GM23248 (cell line): ENCODE data around the gene ATE1. TPM values are rescaled to one million over a fixed set of nuclear protein-coding genes. Genes with fewer than 3 reads are reported as not detected.

Experiments used
- DNase-seq: peaks from one replicate; pipeline ENCODE4 v3.0.0-alpha.2; 2015
- H2AFZ ChIP-seq: fragments of 200-600 bp; sonication (generic); 2 replicates; pipeline ENCODE4 v1.6.1; 2016; ENCODE audit warnings: antibody characterized with exemption
- H3F3A ChIP-seq: fragments of 200-600 bp; sonication (generic); 2 replicates; pipeline ENCODE4 v1.6.1; 2016; ENCODE audit warnings: mild to moderate bottlenecking, antibody characterized with exemption, mixed run types; ENCODE audit not compliant: insufficient read depth
- H3K27ac ChIP-seq: fragments of 200-600 bp; sonication (generic); 2 replicates; pipeline ENCODE4 v1.5.1; 2016; ENCODE audit warnings: mild to moderate bottlenecking
- H3K27me3 ChIP-seq: fragments of 200-600 bp; sonication (generic); replicated peaks from 2 replicates; pipeline ENCODE4 v1.6.1; 2016; ENCODE audit warnings: mild to moderate bottlenecking; ENCODE audit not compliant: insufficient read depth
- H3K36me3 ChIP-seq: fragments of 200-600 bp; sonication (generic); 2 replicates; pipeline ENCODE4 v1.6.1; 2016; ENCODE audit warnings: low read depth, mild to moderate bottlenecking
- H3K4me1 ChIP-seq: fragments of 200-600 bp; sonication (generic); 2 replicates; pipeline ENCODE4 v1.6.1; 2016; ENCODE audit warnings: mild to moderate bottlenecking; ENCODE audit not compliant: insufficient read depth
- H3K4me2 ChIP-seq: fragments of 200-600 bp; sonication (generic); one replicate; pipeline ENCODE4 v1.6.1; 2016; ENCODE audit warnings: mild to moderate bottlenecking; ENCODE audit not compliant: unreplicated experiment
- H3K4me3 ChIP-seq: fragments of 200-600 bp; sonication (generic); 2 replicates; pipeline ENCODE4 v1.5.1; 2016; ENCODE audit warnings: mild to moderate bottlenecking
- H3K79me2 ChIP-seq: fragments of 200-600 bp; sonication (generic); 2 replicates; pipeline ENCODE4 v1.6.1; 2016; ENCODE audit warnings: mild to moderate bottlenecking; ENCODE audit not compliant: insufficient read depth
- H3K9ac ChIP-seq: fragments of 200-600 bp; sonication (generic); 2 replicates; pipeline ENCODE4 v1.6.1; 2016; ENCODE audit warnings: mild to moderate bottlenecking
- H3K9me2 ChIP-seq: fragments of 200-600 bp; sonication (generic); 2 replicates; pipeline ENCODE4 v1.6.1; 2016; ENCODE audit warnings: mixed run types, mild to moderate bottlenecking, moderate library complexity; ENCODE audit not compliant: insufficient read depth
- H3K9me3 ChIP-seq: fragments of 200-600 bp; sonication (generic); one replicate; pipeline ENCODE4 v1.6.1; 2017; ENCODE audit warnings: low read depth
- H4K20me1 ChIP-seq: fragments of 200-600 bp; sonication (generic); 2 replicates; pipeline ENCODE4 v1.6.0; 2016; ENCODE audit not compliant: insufficient read depth
- EZH2 ChIP-seq: fragments of 200-600 bp; sonication (generic); IDR thresholded peaks from 2 replicates; pipeline ENCODE4 v1.6.1; 2018; ENCODE audit warnings: antibody characterized with exemption, mild to moderate bottlenecking; ENCODE audit not compliant: insufficient read depth, poor library complexity, severe bottlenecking
- EZH2phosphoT487 ChIP-seq: fragments of 200-600 bp; sonication (generic); IDR thresholded peaks from 2 replicates; pipeline ENCODE4 v1.6.1; 2018; ENCODE audit warnings: antibody characterized with exemption, moderate library complexity, mild to moderate bottlenecking, low read depth; ENCODE audit not compliant: insufficient read depth
- WGBS, 2 experiments: methylation state at CpG; one replicate each; pipeline ENCODE4 v1.1.6; 2015 to 2017; ENCODE audit warnings: low lambda C conversion rate in 2 of 2, low coverage in 1 of 2; ENCODE audit errors: missing lambda C conversion rate in 2 of 2; 5-methylcytosine and 5-hydroxymethylcytosine counted together
- in situ Hi-C: fragments of 300-500 bp; cut with MboI; formaldehyde crosslinking; loops from 2 replicates; pipeline ENCODE4 v1.15.0; 2020
- polyA plus RNA-seq: library from polyadenylated mRNA; unstranded; fragments of >200 nt; fragmentation: Nextera tagmentation; extraction: Ambion mirVana; gene quantifications from 2 replicates; pipeline ENCODE4 v1.2.1, GENCODE V29; 2016
- total RNA-seq: library from RNA; depleted of rRNA; stranded (reverse); fragments of >200 nt; shearing (Covaris generic); gene quantifications from 2 replicates; pipeline ENCODE4 v1.2.3, GENCODE V29; 2014

The ATE1 gene
- total and polyA plus RNA-seq, 2 experiments from 2014 or later: 14.8 to 19.1 TPM

DNA sequence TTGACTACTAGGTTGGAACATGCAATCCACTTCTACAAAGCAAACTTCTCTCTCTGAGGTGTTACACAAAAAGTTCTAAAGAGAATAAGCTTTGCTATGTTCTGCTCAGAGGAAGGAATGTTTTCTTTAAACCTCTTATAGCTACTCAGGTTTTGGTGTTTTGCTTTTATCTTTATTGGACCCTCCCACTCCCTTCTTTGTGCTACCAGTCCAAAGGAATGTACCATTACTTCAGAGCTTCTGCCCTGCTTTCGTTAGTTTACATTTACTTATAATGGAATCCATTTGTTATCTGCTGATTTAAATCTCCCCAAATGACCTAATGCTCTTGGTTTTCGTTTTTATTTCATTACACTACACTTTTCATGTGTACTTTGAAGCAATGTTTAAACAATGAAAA lies 154.9 kb downstream of the ATE1 start:
- H3K9ac ChIP-seq: no peak overlapping the region
- 0 out of 2 replicates have a peak, but pooled peaks cover 3% of the 10 kb centered on the region for H3K36me3 ChIP-seq
- in situ Hi-C loops: no loop called here
- TF ChIP-seq EZH2 (no peak), EZH2phosphoT487 (no peak)
- no peak overlapping the region for H3K4me3 ChIP-seq
- WGBS, 2 experiments: 35 to 50% methylated on average over 2 of the region's 2 CpGs
- H3F3A ChIP-seq: peaks cover 25% of the 10 kb centered on the region
- H3K27me3 ChIP-seq: no peaks in the 10 kb centered on the region
- no peak overlapping the region for H3K27ac ChIP-seq
- no peaks in the 10 kb centered on the region for H3K9me3 ChIP-seq
- peak; percentile 34 for DNase-seq
- no peaks in the 10 kb centered on the region for H4K20me1 ChIP-seq
- no peaks in the 10 kb centered on the region for H3K79me2 ChIP-seq
- H2AFZ ChIP-seq: no peak overlapping the region
- peaks cover 31% of the 10 kb centered on the region for H3K4me1 ChIP-seq
- peak overlapping the region; percentile 9 for H3K4me2 ChIP-seq
- H3K9me2 ChIP-seq: no peaks in the 10 kb centered on the region

- Histone ChIP-seq H3K36me3 (0 out of 2 replicates have a peak, but pooled peaks cover 3% of the 10 kb centered on the region), H3K9ac (no peak overlapping the region), H4K20me1 (no peaks in the 10 kb centered on the region), H3K9me2 (no peaks in the 10 kb centered on the region), H3K4me3 (no peak overlapping the region), H3K9me3 (no peaks in the 10 kb centered on the region), H3K27ac (0 out of 2 replicates have a peak overlapping the region, but pooled peaks have one; percentile 2), H3K27me3 (no peaks in the 10 kb centered on the region), H3K79me2 (no peaks in the 10 kb centered on the region), H3K4me2 (peak overlapping the region; percentile 9), H3K4me1 (peaks cover 31% of the 10 kb centered on the region), H2AFZ (no peak overlapping the region), H3F3A (peaks cover 25% of the 10 kb centered on the region)
- TF ChIP-seq EZH2 (no peak), EZH2phosphoT487 (no peak)
- in situ Hi-C loops: no loop called here
- WGBS, 2 experiments: 32 to 33% methylated on average over 6 of the region's 6 CpGs
- DNase-seq: peak; percentile 34
These were observed 155.4 kb downstream of the ATE1 start for GRCh38 chr10:121772406-121772805.

GRCh38 chr10:121771966-121772365 lies 155.9 kb downstream of the ATE1 start:
- Histone ChIP-seq H3K27ac (0 out of 2 replicates have a peak overlapping the region, but pooled peaks have one; percentile 2), H3K9me2 (no peaks in the 10 kb centered on the region), H3K9me3 (no peaks in the 10 kb centered on the region), H3K9ac (no peak overlapping the region), H3K4me3 (no peak overlapping the region), H3K27me3 (no peaks in the 10 kb centered on the region), H3K4me2 (peak overlapping the region; percentile 9), H3F3A (peaks cover 25% of the 10 kb centered on the region), H2AFZ (no peak overlapping the region), H3K36me3 (0 out of 2 replicates have a peak, but pooled peaks cover 3% of the 10 kb centered on the region), H4K20me1 (no peaks in the 10 kb centered on the region), H3K4me1 (peaks cover 31% of the 10 kb centered on the region), H3K79me2 (no peaks in the 10 kb centered on the region)
- peak; percentile 54 for DNase-seq
- in situ Hi-C loops: no loop called here
- 10 to 16% methylated on average over 5 of the region's 5 CpGs for WGBS, 2 experiments
- no peak for TF ChIP-seq EZH2
- no peak for TF ChIP-seq EZH2phosphoT487

DNA sequence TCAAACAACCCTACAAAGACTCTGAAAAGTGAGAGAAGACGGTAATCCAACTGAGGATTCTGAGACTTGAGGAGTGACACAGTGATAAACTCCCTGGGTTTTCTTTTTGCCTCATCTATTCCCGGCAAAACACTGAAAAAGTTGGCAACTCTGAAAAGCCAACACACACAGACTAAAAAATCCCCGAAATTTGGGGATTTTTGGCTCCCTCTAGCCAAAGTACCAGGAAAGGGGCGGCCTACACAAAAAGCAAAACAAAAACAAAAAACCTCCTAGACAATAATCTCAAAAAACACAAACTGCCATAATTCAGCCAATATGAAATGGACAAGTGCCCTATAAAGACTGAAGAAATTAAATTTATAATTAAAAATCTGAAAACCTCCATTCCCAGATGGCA lies 161.4 kb downstream of the ATE1 start:
- Histone ChIP-seq H3K79me2 (0 out of 2 replicates have a peak, but pooled peaks cover 7% of the 10 kb centered on the region), H3K27me3 (no peaks in the 10 kb centered on the region), H3K9me3 (no peaks in the 10 kb centered on the region), H3K4me3 (no peak overlapping the region), H3K4me2 (no peak overlapping the region), H3K4me1 (peaks cover 9% of the 10 kb centered on the region), H3K36me3 (0 out of 2 replicates have a peak, but pooled peaks cover 3% of the 10 kb centered on the region), H3F3A (peaks cover 2% of the 10 kb centered on the region; the same call in 1 of the 2 replicates), H2AFZ (no peak overlapping the region), H3K27ac (no peak overlapping the region), H3K9me2 (no peaks in the 10 kb centered on the region), H4K20me1 (no peaks in the 10 kb centered on the region), H3K9ac (no peak overlapping the region)
- DNase-seq: no peak
- TF ChIP-seq EZH2: no peak
- TF ChIP-seq EZH2phosphoT487: no peak
- WGBS, 2 experiments: 56 to 58% methylated on average over 4 of the region's 4 CpGs
- in situ Hi-C loops: no loop called here
